Measurements from ENCODE around the gene BTBD9. TPM values are rescaled to one million over a fixed set of nuclear protein-coding genes. Genes with fewer than 3 reads are reported as not detected.

BTBD9 gene
- polyA plus RNA-seq, 1 donor (not counting 4 experiments of a cell fraction or from before 2014, with no cell fraction given): 6.8 TPM

GRCh38 chr6:38198219-38198618 is 441.5 kb downstream of the BTBD9 start:
- Histone ChIP-seq H3K36me3 (ENCODE audit: control insufficient read depth in 2 of 2, extremely low read depth in 1 of 2, insufficient read depth in 2 of 2, low read length in 2 of 2) (no peaks in the 10 kb centered on the region), H3K4me1 (ENCODE audit: control insufficient read depth, extremely low read depth, insufficient read depth, low read length) (no peaks in the 10 kb centered on the region), H4K20me1 (ENCODE audit: control insufficient read depth, extremely low read depth, insufficient read depth, low read length) (no peaks in the 10 kb centered on the region), H3K9me1 (ENCODE audit: control insufficient read depth, extremely low read depth, insufficient read depth, low read length) (no peaks in the 10 kb centered on the region), H3K4me3 (ENCODE audit: control insufficient read depth in 2 of 3, extremely low read depth in 1 of 3, insufficient read depth in 2 of 3, low read depth in 1 of 3, low read length in 3 of 3) (no peak overlapping the region), H3K27ac (ENCODE audit: control insufficient read depth, insufficient read depth, low read length) (no peak overlapping the region), H2AFZ (ENCODE audit: control insufficient read depth, low read length) (no peak overlapping the region), H3K79me2 (ENCODE audit: control insufficient read depth, insufficient read depth, low read length) (no peaks in the 10 kb centered on the region), H3K27me3 (ENCODE audit: control insufficient read depth, extremely low read depth, insufficient read depth, low read length) (no peaks in the 10 kb centered on the region), H3K4me2 (ENCODE audit: control insufficient read depth, extremely low read depth, insufficient read depth, low read depth, low read length) (no peak overlapping the region), H3K9me3 (ENCODE audit: control insufficient read depth, low read depth, low read length) (no peaks in the 10 kb centered on the region), H3K9ac (ENCODE audit: control insufficient read depth, extremely low read depth, insufficient read depth, low read length) (no peak overlapping the region)
- FAIRE-seq (no peak), DNase-seq (ENCODE audit: low read depth, low spot score) (no peak)
- TF ChIP-seq EZH2 (IDR thresholded peaks at IDR 0.05; ENCODE audit: low read length) (no peak), CTCF (optimal IDR thresholded peaks at IDR 0.05 in 1 of 3, IDR thresholded peaks at IDR 0.05 in 1 of 3, conservative IDR thresholded peaks at IDR 0.05 in 1 of 3; ENCODE audit: extremely low read depth in 1 of 3, insufficient read depth in 2 of 3, low read length in 3 of 3) (no peak)
- dilution Hi-C loops (cut with MboI; ENCODE audit: extremely low pct_ligation_motif_present, low sequenced_read_pairs): no loop called here

DNA sequence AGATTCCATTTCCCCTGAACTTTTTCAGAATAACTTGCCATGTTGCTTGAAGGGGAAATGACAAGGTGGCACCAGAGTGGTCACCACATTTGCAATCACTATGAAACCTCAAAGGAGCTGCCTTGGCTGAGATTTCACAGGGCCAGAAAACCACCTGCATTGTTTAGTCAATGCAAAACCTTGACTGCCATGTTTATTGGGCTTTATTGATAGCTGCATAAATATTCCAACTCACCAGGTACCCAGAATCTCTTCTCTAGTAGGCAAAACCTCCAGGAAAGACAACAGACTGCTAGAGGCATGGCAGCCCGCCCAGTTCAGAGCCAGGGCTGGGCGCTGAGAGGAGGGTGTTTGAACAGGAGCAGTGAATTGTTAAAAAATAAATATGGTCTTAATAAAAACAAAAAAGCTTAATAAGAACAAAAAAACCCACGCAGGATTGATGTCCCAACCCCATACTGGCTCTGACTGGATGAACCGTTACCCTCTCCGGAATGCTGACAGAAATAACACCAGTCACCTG is 444.6 kb downstream of the BTBD9 start:
- DNase-seq (ENCODE audit: low read depth, low spot score) (no peak), FAIRE-seq (no peak)
- Histone ChIP-seq H3K79me2 (ENCODE audit: control insufficient read depth, insufficient read depth, low read length) (no peaks in the 10 kb centered on the region), H4K20me1 (ENCODE audit: control insufficient read depth, extremely low read depth, insufficient read depth, low read length) (no peaks in the 10 kb centered on the region), H3K9me1 (ENCODE audit: control insufficient read depth, extremely low read depth, insufficient read depth, low read length) (no peaks in the 10 kb centered on the region), H2AFZ (ENCODE audit: control insufficient read depth, low read length) (no peak overlapping the region), H3K27ac (ENCODE audit: control insufficient read depth, insufficient read depth, low read length) (no peak overlapping the region), H3K4me1 (ENCODE audit: control insufficient read depth, extremely low read depth, insufficient read depth, low read length) (no peaks in the 10 kb centered on the region), H3K27me3 (ENCODE audit: control insufficient read depth, extremely low read depth, insufficient read depth, low read length) (no peaks in the 10 kb centered on the region), H3K4me3 (ENCODE audit: control insufficient read depth in 2 of 3, extremely low read depth in 1 of 3, insufficient read depth in 2 of 3, low read depth in 1 of 3, low read length in 3 of 3) (no peak overlapping the region), H3K36me3 (ENCODE audit: control insufficient read depth in 2 of 2, extremely low read depth in 1 of 2, insufficient read depth in 2 of 2, low read length in 2 of 2) (no peaks in the 10 kb centered on the region), H3K4me2 (ENCODE audit: control insufficient read depth, extremely low read depth, insufficient read depth, low read depth, low read length) (no peak overlapping the region), H3K9ac (ENCODE audit: control insufficient read depth, extremely low read depth, insufficient read depth, low read length) (no peak overlapping the region), H3K9me3 (ENCODE audit: control insufficient read depth, low read depth, low read length) (no peaks in the 10 kb centered on the region)
- dilution Hi-C loops (cut with MboI; ENCODE audit: extremely low pct_ligation_motif_present, low sequenced_read_pairs): no loop called here
- no peak for TF ChIP-seq EZH2 (IDR thresholded peaks at IDR 0.05; ENCODE audit: low read length)
- TF ChIP-seq CTCF (optimal IDR thresholded peaks at IDR 0.05 in 1 of 3, IDR thresholded peaks at IDR 0.05 in 1 of 3, conservative IDR thresholded peaks at IDR 0.05 in 1 of 3; ENCODE audit: extremely low read depth in 1 of 3, insufficient read depth in 2 of 3, low read length in 3 of 3): no peak
